GM12878 (cell line): Measurements from ENCODE around the gene PKD1.

Experiments used
- KLF5 ChIP-seq: fragments of 450-650 bp; IDR thresholded peaks from 2 replicates; pipeline ENCODE4 v1.6.1; 2014; ENCODE audit warnings: mild to moderate bottlenecking; ENCODE audit not compliant: partially characterized antibody
- MXI1 ChIP-seq: fragments of 150-350 bp; IDR thresholded peaks from 2 replicates; pipeline ENCODE4 v1.6.1; 2011; ENCODE audit warnings: low read depth, mild to moderate bottlenecking, inconsistent platforms, low read length, improper control_type of control experiment
- TCF3 ChIP-seq: IDR thresholded peaks from 2 replicates; pipeline ENCODE4 v1.6.1; 2012; ENCODE audit warnings: low read depth, mild to moderate bottlenecking, low read length, borderline replicate concordance; ENCODE audit not compliant: insufficient read depth
- TF ChIP-seq, protein P1 (sequence below), 3 experiments: IDR thresholded peaks in 2 of 3; conservative IDR thresholded peaks in 1 of 3; 2 replicates each; pipeline ENCODE4 v1.5.1; 2011; ENCODE audit warnings: low read depth in 3 of 3, low read length in 3 of 3, mild to moderate bottlenecking in 3 of 3, control low read depth in 2 of 3, moderate library complexity in 2 of 3, inconsistent platforms in 1 of 3, mixed read lengths in 1 of 3; ENCODE audit not compliant: control insufficient read depth in 2 of 3, insufficient read depth in 1 of 3; ENCODE audit errors: extremely low read depth in 1 of 3

DNA sequence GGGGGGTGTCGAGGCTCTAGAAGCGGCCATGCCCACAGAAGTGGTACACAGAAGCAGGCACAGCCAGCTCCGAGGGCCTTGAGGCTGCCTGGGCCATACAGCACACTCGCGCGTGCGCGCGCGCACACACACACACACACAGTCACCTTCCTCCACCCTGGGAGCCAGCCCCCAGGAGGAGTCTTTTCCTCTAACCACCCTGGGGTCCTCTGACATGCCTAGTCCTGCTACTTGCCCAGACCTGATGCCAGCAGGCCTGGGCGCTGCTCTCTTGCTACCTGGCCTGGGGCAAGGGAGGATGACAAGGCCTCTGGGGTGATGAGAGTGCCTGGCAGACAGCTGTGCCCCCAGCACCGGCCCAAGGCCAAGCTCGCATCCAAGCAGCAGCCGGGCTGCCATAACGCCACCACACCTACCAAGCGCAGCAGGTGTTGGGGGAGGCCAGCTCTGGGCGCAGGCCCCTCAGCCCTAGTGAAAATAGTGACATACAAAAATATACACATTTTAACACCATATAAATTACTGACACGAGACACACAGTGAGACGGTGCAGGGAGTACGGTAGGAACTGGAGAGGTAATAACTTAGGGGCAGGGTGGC lies 46.8 kb downstream of the PKD1 start:
- TF ChIP-seq MXI1 (no peak), TCF3 (no peak), KLF5 (no peak)
- TF ChIP-seq, protein P1, sequence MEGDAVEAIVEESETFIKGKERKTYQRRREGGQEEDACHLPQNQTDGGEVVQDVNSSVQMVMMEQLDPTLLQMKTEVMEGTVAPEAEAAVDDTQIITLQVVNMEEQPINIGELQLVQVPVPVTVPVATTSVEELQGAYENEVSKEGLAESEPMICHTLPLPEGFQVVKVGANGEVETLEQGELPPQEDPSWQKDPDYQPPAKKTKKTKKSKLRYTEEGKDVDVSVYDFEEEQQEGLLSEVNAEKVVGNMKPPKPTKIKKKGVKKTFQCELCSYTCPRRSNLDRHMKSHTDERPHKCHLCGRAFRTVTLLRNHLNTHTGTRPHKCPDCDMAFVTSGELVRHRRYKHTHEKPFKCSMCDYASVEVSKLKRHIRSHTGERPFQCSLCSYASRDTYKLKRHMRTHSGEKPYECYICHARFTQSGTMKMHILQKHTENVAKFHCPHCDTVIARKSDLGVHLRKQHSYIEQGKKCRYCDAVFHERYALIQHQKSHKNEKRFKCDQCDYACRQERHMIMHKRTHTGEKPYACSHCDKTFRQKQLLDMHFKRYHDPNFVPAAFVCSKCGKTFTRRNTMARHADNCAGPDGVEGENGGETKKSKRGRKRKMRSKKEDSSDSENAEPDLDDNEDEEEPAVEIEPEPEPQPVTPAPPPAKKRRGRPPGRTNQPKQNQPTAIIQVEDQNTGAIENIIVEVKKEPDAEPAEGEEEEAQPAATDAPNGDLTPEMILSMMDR (IDR thresholded peaks at IDR 0.05 in 2 of 3, conservative IDR thresholded peaks at IDR 0.05 in 1 of 3; ENCODE audit: control insufficient read depth in 2 of 3, extremely low read depth in 1 of 3, insufficient read depth in 1 of 3, low read depth in 3 of 3, low read length in 3 of 3), result no peak
